HEK293 (cell line): ENCODE results near the gene CYBA.

Experiments used
- BCL11A ChIP-seq: fragments of 450-650 bp; formaldehyde crosslinking; IDR thresholded peaks from 2 replicates; pipeline ENCODE4 v1.5.1; 2016; ENCODE audit warnings: low read depth, missing biosample characterization, missing genetic modification characterization
- KLF1 ChIP-seq: fragments of 450-650 bp; formaldehyde crosslinking; IDR thresholded peaks from 2 replicates; pipeline ENCODE4 v1.5.1; 2016; ENCODE audit warnings: missing biosample characterization, missing genetic modification characterization
- ZBTB21 ChIP-seq: fragments of 450-650 bp; formaldehyde crosslinking; IDR thresholded peaks from 2 replicates; pipeline ENCODE4 v1.5.1; 2017; ENCODE audit warnings: missing biosample characterization, missing genetic modification characterization
- ZNF140 ChIP-seq: fragments of 450-650 bp; formaldehyde crosslinking; IDR thresholded peaks from 2 replicates; pipeline ENCODE4 v1.5.1; 2016; ENCODE audit warnings: missing biosample characterization, missing genetic modification characterization
- ZNF24 ChIP-seq: fragments of 450-650 bp; formaldehyde crosslinking; IDR thresholded peaks from 2 replicates; pipeline ENCODE4 v1.5.1; 2016; ENCODE audit warnings: missing biosample characterization, missing genetic modification characterization
- ZNF37A ChIP-seq: fragments of 450-650 bp; IDR thresholded peaks from 2 replicates; pipeline ENCODE4 v1.5.1; 2018; ENCODE audit warnings: missing biosample characterization, missing genetic modification characterization
- ZNF394 ChIP-seq: fragments of 450-650 bp; formaldehyde crosslinking; IDR thresholded peaks from 2 replicates; pipeline ENCODE4 v1.5.1; 2016; ENCODE audit warnings: missing biosample characterization, missing genetic modification characterization, mild to moderate bottlenecking, moderate library complexity, borderline replicate concordance
- ZNF501 ChIP-seq: fragments of 450-650 bp; formaldehyde crosslinking; IDR thresholded peaks from 2 replicates; pipeline ENCODE4 v1.5.1; 2016; ENCODE audit warnings: missing biosample characterization, missing genetic modification characterization
- ZNF629 ChIP-seq: fragments of 450-650 bp; formaldehyde crosslinking; IDR thresholded peaks from 2 replicates; pipeline ENCODE4 v1.5.1; 2017; ENCODE audit warnings: missing biosample characterization, missing genetic modification characterization
- ZNF843 ChIP-seq: fragments of 450-650 bp; formaldehyde crosslinking; IDR thresholded peaks from 2 replicates; pipeline ENCODE4 v1.5.1; 2016; ENCODE audit warnings: missing biosample characterization, missing genetic modification characterization
- TF ChIP-seq, protein P1 (sequence below): sonication (generic); formaldehyde crosslinking; IDR thresholded peaks from 2 replicates; pipeline ENCODE4 v1.8.1; 2022; ENCODE audit warnings: mild to moderate bottlenecking, moderate library complexity, missing genetic modification reagents
- TF ChIP-seq, protein P2 (sequence below): fragments of 450-650 bp; formaldehyde crosslinking; IDR thresholded peaks from 2 replicates; pipeline ENCODE4 v1.5.1; 2016; ENCODE audit warnings: missing biosample characterization, missing genetic modification characterization
- TF ChIP-seq, protein P3 (sequence below): IDR thresholded peaks from 2 replicates; pipeline ENCODE4 v1.6.1; 2011; ENCODE audit warnings: mild to moderate bottlenecking, low read depth, low read length, borderline replicate concordance
- TF ChIP-seq, protein P4 (sequence below): fragments of 450-650 bp; formaldehyde crosslinking; IDR thresholded peaks from 2 replicates; pipeline ENCODE4 v1.5.1; 2016; ENCODE audit warnings: missing biosample characterization, missing genetic modification characterization

DNA sequence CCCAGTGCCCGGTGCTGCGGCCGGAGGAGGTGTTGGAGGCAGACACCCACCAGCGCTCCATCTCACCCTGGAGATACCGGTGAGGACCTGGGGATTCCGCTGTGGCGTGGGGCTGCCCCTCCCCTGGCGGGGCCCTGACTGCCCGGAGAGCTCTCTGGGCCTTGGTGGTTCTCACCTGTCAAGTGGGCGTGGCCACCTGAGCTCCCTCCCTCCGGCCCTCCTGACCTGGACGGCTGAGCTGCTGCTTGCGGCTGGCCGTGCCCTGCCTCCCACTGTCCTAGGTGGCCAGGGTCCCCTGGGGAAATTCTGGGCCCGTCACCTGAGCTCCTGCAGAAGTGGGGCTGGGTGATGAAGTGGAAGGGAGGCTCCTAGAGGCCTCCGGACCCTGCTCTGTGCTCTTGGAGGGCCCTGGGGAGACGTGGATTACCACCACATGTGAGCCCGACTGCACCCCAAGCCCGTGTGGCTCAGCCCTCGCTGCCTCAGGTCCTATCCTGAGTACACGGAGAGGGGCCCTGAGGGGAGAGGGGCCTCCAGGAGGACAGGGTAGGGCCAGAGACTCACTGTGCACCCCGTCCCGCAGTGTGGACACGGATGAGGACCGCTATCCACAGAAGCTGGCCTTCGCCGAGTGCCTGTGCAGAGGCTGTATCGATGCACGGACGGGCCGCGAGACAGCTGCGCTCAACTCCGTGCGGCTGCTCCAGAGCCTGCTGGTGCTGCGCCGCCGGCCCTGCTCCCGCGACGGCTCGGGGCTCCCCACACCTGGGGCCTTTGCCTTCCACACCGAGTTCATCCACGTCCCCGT lies 11.4 kb downstream of the CYBA start:
- TF ChIP-seq ZNF629 (no peak), BCL11A (tag by site-specific recombination) (no peak), ZNF843 (no peak), ZNF24 (tag by site-specific recombination) (no peak), ZNF140 (no peak), ZNF37A (tag by site-specific recombination) (no peak), KLF1 (tag by site-specific recombination) (no peak), ZNF394 (tag by site-specific recombination) (no peak), ZBTB21 (tag by site-specific recombination) (no peak), ZNF501 (tag by site-specific recombination) (no peak)
- TF ChIP-seq, protein P1, sequence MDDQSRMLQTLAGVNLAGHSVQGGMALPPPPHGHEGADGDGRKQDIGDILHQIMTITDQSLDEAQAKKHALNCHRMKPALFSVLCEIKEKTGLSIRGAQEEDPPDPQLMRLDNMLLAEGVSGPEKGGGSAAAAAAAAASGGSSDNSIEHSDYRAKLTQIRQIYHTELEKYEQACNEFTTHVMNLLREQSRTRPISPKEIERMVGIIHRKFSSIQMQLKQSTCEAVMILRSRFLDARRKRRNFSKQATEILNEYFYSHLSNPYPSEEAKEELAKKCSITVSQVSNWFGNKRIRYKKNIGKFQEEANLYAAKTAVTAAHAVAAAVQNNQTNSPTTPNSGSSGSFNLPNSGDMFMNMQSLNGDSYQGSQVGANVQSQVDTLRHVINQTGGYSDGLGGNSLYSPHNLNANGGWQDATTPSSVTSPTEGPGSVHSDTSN (CRISPR knock-in tag) = no peak
- TF ChIP-seq, protein P2, sequence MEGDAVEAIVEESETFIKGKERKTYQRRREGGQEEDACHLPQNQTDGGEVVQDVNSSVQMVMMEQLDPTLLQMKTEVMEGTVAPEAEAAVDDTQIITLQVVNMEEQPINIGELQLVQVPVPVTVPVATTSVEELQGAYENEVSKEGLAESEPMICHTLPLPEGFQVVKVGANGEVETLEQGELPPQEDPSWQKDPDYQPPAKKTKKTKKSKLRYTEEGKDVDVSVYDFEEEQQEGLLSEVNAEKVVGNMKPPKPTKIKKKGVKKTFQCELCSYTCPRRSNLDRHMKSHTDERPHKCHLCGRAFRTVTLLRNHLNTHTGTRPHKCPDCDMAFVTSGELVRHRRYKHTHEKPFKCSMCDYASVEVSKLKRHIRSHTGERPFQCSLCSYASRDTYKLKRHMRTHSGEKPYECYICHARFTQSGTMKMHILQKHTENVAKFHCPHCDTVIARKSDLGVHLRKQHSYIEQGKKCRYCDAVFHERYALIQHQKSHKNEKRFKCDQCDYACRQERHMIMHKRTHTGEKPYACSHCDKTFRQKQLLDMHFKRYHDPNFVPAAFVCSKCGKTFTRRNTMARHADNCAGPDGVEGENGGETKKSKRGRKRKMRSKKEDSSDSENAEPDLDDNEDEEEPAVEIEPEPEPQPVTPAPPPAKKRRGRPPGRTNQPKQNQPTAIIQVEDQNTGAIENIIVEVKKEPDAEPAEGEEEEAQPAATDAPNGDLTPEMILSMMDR = no peak
- TF ChIP-seq, protein P3, sequence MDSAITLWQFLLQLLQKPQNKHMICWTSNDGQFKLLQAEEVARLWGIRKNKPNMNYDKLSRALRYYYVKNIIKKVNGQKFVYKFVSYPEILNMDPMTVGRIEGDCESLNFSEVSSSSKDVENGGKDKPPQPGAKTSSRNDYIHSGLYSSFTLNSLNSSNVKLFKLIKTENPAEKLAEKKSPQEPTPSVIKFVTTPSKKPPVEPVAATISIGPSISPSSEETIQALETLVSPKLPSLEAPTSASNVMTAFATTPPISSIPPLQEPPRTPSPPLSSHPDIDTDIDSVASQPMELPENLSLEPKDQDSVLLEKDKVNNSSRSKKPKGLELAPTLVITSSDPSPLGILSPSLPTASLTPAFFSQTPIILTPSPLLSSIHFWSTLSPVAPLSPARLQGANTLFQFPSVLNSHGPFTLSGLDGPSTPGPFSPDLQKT = no peak
- TF ChIP-seq, protein P4, sequence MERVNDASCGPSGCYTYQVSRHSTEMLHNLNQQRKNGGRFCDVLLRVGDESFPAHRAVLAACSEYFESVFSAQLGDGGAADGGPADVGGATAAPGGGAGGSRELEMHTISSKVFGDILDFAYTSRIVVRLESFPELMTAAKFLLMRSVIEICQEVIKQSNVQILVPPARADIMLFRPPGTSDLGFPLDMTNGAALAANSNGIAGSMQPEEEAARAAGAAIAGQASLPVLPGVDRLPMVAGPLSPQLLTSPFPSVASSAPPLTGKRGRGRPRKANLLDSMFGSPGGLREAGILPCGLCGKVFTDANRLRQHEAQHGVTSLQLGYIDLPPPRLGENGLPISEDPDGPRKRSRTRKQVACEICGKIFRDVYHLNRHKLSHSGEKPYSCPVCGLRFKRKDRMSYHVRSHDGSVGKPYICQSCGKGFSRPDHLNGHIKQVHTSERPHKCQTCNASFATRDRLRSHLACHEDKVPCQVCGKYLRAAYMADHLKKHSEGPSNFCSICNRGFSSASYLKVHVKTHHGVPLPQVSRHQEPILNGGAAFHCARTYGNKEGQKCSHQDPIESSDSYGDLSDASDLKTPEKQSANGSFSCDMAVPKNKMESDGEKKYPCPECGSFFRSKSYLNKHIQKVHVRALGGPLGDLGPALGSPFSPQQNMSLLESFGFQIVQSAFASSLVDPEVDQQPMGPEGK (tag by site-specific recombination) = no peak
